ENCODE data around the gene MAST4. TPM values are rescaled to one million over a fixed set of nuclear protein-coding genes. Genes with fewer than 3 reads are reported as not detected.

MAST4 gene
- polyA plus RNA-seq, 1 donor (not counting 4 experiments of a cell fraction or from before 2014, with no cell fraction given) = 19.8 TPM

DNA sequence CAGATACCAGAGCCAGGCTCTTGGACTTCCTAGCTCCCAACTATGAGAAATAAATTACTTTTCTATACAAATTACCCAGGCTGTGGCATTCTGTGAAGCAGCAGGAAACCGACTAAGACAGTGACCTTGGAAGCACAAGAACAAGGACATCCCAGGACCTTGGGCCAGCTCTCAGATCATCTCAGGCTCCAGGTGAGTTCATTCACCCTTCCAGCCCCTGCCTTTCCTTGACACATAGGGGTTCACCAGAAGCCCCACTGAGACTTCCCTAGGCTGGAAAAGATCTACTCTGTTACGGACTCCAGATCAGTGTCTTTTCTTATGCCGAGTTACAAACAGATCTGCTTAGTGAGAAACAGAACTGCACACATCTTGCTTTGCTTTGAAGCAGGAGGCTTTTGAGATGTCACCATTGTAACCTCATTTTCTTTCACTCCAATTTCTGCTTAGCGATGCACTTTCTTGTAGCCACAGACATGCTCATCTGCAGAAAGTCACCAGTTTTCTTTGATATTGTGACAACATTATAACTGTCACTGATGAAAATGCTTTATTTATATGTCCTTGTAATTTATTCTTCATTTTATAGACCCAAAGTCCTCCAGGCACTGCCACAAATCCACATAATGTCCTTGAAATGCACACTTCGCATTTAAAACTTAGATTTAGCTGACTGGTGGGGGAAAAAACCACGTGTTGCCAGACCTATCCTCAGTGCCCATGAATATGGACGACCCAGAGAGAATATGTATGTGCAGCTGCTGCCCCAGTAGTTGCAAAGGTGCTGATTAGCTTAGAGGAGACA is 592.3 kb downstream of the MAST4 start:
- no peak overlapping the region for H3K9ac ChIP-seq (ENCODE audit: control insufficient read depth, extremely low read depth, insufficient read depth, low read length)
- no peak for DNase-seq (ENCODE audit: low read depth, low spot score)
- no peak for FAIRE-seq

GRCh38 chr5:67189079-67189354 is 592.8 kb downstream of the MAST4 start:
- no peaks in the 10 kb centered on the region for H3K79me2 ChIP-seq (ENCODE audit: control insufficient read depth, insufficient read depth, low read length)
- no peak overlapping the region for H3K27ac ChIP-seq (ENCODE audit: control insufficient read depth, insufficient read depth, low read length)
- no peak for DNase-seq (ENCODE audit: low read depth, low spot score)
- H3K27me3 ChIP-seq (ENCODE audit: control insufficient read depth, extremely low read depth, insufficient read depth, low read length) = no peaks in the 10 kb centered on the region
- no peaks in the 10 kb centered on the region for H3K9me1 ChIP-seq (ENCODE audit: control insufficient read depth, extremely low read depth, insufficient read depth, low read length)
- no peaks in the 10 kb centered on the region for H3K36me3 ChIP-seq (ENCODE audit: control insufficient read depth in 2 of 2, extremely low read depth in 1 of 2, insufficient read depth in 2 of 2, low read length in 2 of 2)
- H3K4me3 ChIP-seq (ENCODE audit: control insufficient read depth in 2 of 3, extremely low read depth in 1 of 3, insufficient read depth in 2 of 3, low read depth in 1 of 3, low read length in 3 of 3) = no peak overlapping the region
- dilution Hi-C loops (cut with MboI; ENCODE audit: extremely low pct_ligation_motif_present, low sequenced_read_pairs) = no loop called here
- no peaks in the 10 kb centered on the region for H4K20me1 ChIP-seq (ENCODE audit: control insufficient read depth, extremely low read depth, insufficient read depth, low read length)
- no peak for FAIRE-seq
- H2AFZ ChIP-seq (ENCODE audit: control insufficient read depth, low read length) = no peak overlapping the region
- H3K9me3 ChIP-seq (ENCODE audit: control insufficient read depth, low read depth, low read length) = no peaks in the 10 kb centered on the region
- H3K4me2 ChIP-seq (ENCODE audit: control insufficient read depth, extremely low read depth, insufficient read depth, low read depth, low read length) = no peak overlapping the region
- H3K4me1 ChIP-seq (ENCODE audit: control insufficient read depth, extremely low read depth, insufficient read depth, low read length) = peaks cover 4% of the 10 kb centered on the region
- H3K9ac ChIP-seq (ENCODE audit: control insufficient read depth, extremely low read depth, insufficient read depth, low read length) = no peak overlapping the region
- TF ChIP-seq EZH2 (IDR thresholded peaks at IDR 0.05; ENCODE audit: low read length) = no peak
- TF ChIP-seq, protein P1, sequence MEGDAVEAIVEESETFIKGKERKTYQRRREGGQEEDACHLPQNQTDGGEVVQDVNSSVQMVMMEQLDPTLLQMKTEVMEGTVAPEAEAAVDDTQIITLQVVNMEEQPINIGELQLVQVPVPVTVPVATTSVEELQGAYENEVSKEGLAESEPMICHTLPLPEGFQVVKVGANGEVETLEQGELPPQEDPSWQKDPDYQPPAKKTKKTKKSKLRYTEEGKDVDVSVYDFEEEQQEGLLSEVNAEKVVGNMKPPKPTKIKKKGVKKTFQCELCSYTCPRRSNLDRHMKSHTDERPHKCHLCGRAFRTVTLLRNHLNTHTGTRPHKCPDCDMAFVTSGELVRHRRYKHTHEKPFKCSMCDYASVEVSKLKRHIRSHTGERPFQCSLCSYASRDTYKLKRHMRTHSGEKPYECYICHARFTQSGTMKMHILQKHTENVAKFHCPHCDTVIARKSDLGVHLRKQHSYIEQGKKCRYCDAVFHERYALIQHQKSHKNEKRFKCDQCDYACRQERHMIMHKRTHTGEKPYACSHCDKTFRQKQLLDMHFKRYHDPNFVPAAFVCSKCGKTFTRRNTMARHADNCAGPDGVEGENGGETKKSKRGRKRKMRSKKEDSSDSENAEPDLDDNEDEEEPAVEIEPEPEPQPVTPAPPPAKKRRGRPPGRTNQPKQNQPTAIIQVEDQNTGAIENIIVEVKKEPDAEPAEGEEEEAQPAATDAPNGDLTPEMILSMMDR (optimal IDR thresholded peaks at IDR 0.05 in 1 of 3, IDR thresholded peaks at IDR 0.05 in 1 of 3, conservative IDR thresholded peaks at IDR 0.05 in 1 of 3; ENCODE audit: extremely low read depth in 1 of 3, insufficient read depth in 2 of 3, low read length in 3 of 3) = no peak

More for the DNA sequence above, 592.3 kb downstream of the MAST4 start:
- dilution Hi-C loops (cut with MboI; ENCODE audit: extremely low pct_ligation_motif_present, low sequenced_read_pairs) = no loop called here
- Histone ChIP-seq H3K9me1 (ENCODE audit: control insufficient read depth, extremely low read depth, insufficient read depth, low read length) (no peaks in the 10 kb centered on the region), H3K27ac (ENCODE audit: control insufficient read depth, insufficient read depth, low read length) (no peak overlapping the region), H3K4me1 (ENCODE audit: control insufficient read depth, extremely low read depth, insufficient read depth, low read length) (peaks cover 4% of the 10 kb centered on the region), H3K4me2 (ENCODE audit: control insufficient read depth, extremely low read depth, insufficient read depth, low read depth, low read length) (no peak overlapping the region), H3K4me3 (ENCODE audit: control insufficient read depth in 2 of 3, extremely low read depth in 1 of 3, insufficient read depth in 2 of 3, low read depth in 1 of 3, low read length in 3 of 3) (no peak overlapping the region), H3K36me3 (ENCODE audit: control insufficient read depth in 2 of 2, extremely low read depth in 1 of 2, insufficient read depth in 2 of 2, low read length in 2 of 2) (no peaks in the 10 kb centered on the region), H2AFZ (ENCODE audit: control insufficient read depth, low read length) (no peak overlapping the region), H3K27me3 (ENCODE audit: control insufficient read depth, extremely low read depth, insufficient read depth, low read length) (no peaks in the 10 kb centered on the region), H3K9me3 (ENCODE audit: control insufficient read depth, low read depth, low read length) (no peaks in the 10 kb centered on the region), H4K20me1 (ENCODE audit: control insufficient read depth, extremely low read depth, insufficient read depth, low read length) (no peaks in the 10 kb centered on the region), H3K79me2 (ENCODE audit: control insufficient read depth, insufficient read depth, low read length) (no peaks in the 10 kb centered on the region)
- TF ChIP-seq, protein P1 (optimal IDR thresholded peaks at IDR 0.05 in 1 of 3, IDR thresholded peaks at IDR 0.05 in 1 of 3, conservative IDR thresholded peaks at IDR 0.05 in 1 of 3; ENCODE audit: extremely low read depth in 1 of 3, insufficient read depth in 2 of 3, low read length in 3 of 3) = no peak
- TF ChIP-seq EZH2 (IDR thresholded peaks at IDR 0.05; ENCODE audit: low read length) = no peak

All from keratinocyte (primary cell).